SK-N-SH (cell line): ENCODE data around the gene RPP25.

Experiments
- ELF1 ChIP-seq: IDR thresholded peaks from 2 replicates; pipeline ENCODE4 v1.4.0; 2012
- FOXJ3 ChIP-seq: sonication (generic); formaldehyde crosslinking; IDR thresholded peaks from 2 replicates; pipeline ENCODE4 v1.5.1; 2020; ENCODE audit warnings: mild to moderate bottlenecking, missing genetic modification reagents
- NRF1 ChIP-seq: IDR thresholded peaks from 2 replicates; pipeline ENCODE4 v1.6.1; 2012; ENCODE audit warnings: low read depth, mild to moderate bottlenecking, low read length
- POLR2AphosphoS5 ChIP-seq: IDR thresholded peaks from 2 replicates; pipeline ENCODE4 v1.6.1; 2012; ENCODE audit warnings: low read depth, low read length
- SIN3A ChIP-seq: IDR thresholded peaks from 2 replicates; pipeline ENCODE4 v1.6.1; 2012; ENCODE audit warnings: low read depth, mild to moderate bottlenecking, low read length, moderate library complexity, borderline replicate concordance
- YY1 ChIP-seq: IDR thresholded peaks from 2 replicates; pipeline ENCODE4 v1.4.0; 2012; ENCODE audit warnings: low read depth, mild to moderate bottlenecking
- TF ChIP-seq, protein P1 (sequence below): IDR thresholded peaks from 2 replicates; pipeline ENCODE4 v1.4.0; 2012; ENCODE audit warnings: low read depth, borderline replicate concordance
- TF ChIP-seq, protein P2 (sequence below): fragments of 200-600 bp; sonication (generic); IDR thresholded peaks from 2 replicates; pipeline ENCODE4 v1.6.1; 2017; ENCODE audit warnings: antibody characterized with exemption, mild to moderate bottlenecking, moderate library complexity

DNA sequence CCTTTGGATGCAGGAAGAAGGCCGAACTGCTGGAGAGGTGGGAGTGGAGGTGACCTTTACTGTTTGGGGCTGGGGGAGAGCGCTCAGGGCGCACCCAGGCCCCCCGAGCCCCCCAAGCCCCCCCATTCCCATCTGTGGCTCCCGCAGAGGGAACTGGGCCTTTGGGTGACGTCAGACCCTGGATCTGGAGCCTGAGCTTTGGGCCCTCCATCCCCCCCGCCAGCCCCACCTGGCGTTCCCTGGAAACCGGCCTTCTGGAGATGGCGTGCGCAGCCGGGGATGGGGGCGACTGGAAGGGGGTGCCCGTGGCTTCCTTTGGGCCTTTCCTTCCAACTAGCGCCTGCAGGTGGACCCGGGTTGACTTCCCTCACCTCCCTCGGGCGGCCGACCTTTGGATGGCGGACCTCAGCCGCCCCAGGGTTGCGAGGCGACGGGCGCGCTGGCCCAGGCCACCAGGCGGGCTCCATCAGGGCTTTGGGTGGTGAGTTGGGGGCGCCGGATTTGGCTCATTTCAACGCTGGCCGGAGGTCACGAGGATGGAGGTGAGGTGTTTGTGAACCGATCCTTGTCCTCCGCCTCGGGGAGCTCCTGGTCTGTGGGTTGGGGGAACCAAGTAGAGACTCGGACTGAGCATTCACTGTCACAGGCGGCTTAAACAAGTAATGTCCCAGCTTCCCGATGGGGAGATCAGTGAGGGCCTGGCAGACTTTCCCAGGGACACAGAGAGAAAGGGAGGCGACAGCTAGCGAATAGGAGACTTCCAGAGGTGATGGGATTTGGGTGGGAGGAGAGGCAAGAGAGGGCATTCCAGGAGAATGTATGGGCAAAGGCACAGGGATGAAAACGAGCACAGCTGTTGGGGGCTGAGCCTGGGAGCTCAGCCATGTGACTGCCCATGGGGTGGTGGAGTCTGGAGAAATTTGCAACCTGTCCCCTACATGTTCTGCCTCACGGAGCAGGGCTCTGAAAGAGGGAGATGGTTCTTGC lies 39.5 kb upstream of the RPP25 start:
- TF ChIP-seq, protein P1, sequence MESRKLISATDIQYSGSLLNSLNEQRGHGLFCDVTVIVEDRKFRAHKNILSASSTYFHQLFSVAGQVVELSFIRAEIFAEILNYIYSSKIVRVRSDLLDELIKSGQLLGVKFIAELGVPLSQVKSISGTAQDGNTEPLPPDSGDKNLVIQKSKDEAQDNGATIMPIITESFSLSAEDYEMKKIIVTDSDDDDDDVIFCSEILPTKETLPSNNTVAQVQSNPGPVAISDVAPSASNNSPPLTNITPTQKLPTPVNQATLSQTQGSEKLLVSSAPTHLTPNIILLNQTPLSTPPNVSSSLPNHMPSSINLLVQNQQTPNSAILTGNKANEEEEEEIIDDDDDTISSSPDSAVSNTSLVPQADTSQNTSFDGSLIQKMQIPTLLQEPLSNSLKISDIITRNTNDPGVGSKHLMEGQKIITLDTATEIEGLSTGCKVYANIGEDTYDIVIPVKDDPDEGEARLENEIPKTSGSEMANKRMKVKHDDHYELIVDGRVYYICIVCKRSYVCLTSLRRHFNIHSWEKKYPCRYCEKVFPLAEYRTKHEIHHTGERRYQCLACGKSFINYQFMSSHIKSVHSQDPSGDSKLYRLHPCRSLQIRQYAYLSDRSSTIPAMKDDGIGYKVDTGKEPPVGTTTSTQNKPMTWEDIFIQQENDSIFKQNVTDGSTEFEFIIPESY: no peak
- TF ChIP-seq, protein P2, sequence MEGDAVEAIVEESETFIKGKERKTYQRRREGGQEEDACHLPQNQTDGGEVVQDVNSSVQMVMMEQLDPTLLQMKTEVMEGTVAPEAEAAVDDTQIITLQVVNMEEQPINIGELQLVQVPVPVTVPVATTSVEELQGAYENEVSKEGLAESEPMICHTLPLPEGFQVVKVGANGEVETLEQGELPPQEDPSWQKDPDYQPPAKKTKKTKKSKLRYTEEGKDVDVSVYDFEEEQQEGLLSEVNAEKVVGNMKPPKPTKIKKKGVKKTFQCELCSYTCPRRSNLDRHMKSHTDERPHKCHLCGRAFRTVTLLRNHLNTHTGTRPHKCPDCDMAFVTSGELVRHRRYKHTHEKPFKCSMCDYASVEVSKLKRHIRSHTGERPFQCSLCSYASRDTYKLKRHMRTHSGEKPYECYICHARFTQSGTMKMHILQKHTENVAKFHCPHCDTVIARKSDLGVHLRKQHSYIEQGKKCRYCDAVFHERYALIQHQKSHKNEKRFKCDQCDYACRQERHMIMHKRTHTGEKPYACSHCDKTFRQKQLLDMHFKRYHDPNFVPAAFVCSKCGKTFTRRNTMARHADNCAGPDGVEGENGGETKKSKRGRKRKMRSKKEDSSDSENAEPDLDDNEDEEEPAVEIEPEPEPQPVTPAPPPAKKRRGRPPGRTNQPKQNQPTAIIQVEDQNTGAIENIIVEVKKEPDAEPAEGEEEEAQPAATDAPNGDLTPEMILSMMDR: no peak
- no peak for TF ChIP-seq POLR2AphosphoS5
- TF ChIP-seq NRF1: no peak
- TF ChIP-seq YY1: no peak
- no peak for TF ChIP-seq ELF1
- no peak for TF ChIP-seq FOXJ3 (CRISPR knock-in tag)
- no peak for TF ChIP-seq SIN3A
